Stimulated activated memory B cell treated with anti-CD40 and anti-IgM and Interleukin-4, amounts not matched to agents 10 μg/mL and 1 μg/mL and 100 μg/mL, for 72 hours (primary cell): ENCODE results near the gene SDC3.

Experiments used
- ATAC-seq: fragments of 150-1000 bp; cut with Tn5 transposase; 2 replicates; pipeline ENCODE4 v1.10.0; 2021
- H3K27ac Mint-ChIP-seq: one replicate; pipeline ENCODE4 v1.8.0; 2022; ENCODE audit warnings: mild to moderate bottlenecking, mixed read lengths
- H3K27me3 Mint-ChIP-seq: one replicate; pipeline ENCODE4 v1.8.0; 2022; ENCODE audit warnings: mixed read lengths
- H3K36me3 Mint-ChIP-seq: one replicate; pipeline ENCODE4 v1.8.0; 2022; ENCODE audit warnings: mixed read lengths
- H3K4me1 Mint-ChIP-seq: one replicate; pipeline ENCODE4 v1.8.0; 2022; ENCODE audit warnings: mixed read lengths
- H3K4me3 Mint-ChIP-seq: one replicate; pipeline ENCODE4 v1.8.0; 2022; ENCODE audit warnings: mild to moderate bottlenecking, moderate library complexity, mixed read lengths
- H3K9me3 Mint-ChIP-seq: one replicate; pipeline ENCODE4 v1.8.0; 2022; ENCODE audit warnings: mixed read lengths

SDC3 gene

GRCh38 chr1:30890502-30891226, 17.9 kb downstream of the SDC3 start:
- H3K27ac Mint-ChIP-seq, result no peak overlapping the region
- no peaks in the 10 kb centered on the region for H3K36me3 Mint-ChIP-seq
- H3K4me1 Mint-ChIP-seq, result peaks cover 25% of the 10 kb centered on the region
- H3K4me3 Mint-ChIP-seq, result no peak overlapping the region
- ATAC-seq, result no peak
- H3K27me3 Mint-ChIP-seq, result peaks cover 96% of the 10 kb centered on the region
- H3K9me3 Mint-ChIP-seq, result peaks cover 5% of the 10 kb centered on the region

- ATAC-seq, result no peak
- H3K4me3 Mint-ChIP-seq, result no peak overlapping the region
- no peak overlapping the region for H3K27ac Mint-ChIP-seq
- peaks cover 23% of the 10 kb centered on the region for H3K4me1 Mint-ChIP-seq
- H3K36me3 Mint-ChIP-seq, result no peaks in the 10 kb centered on the region
- H3K9me3 Mint-ChIP-seq, result peaks cover 5% of the 10 kb centered on the region
- H3K27me3 Mint-ChIP-seq, result peaks cover 88% of the 10 kb centered on the region
Measured at GRCh38 chr1:30889511-30889910, 19.0 kb downstream of the SDC3 start.

GRCh38 chr1:30888975-30889374, 19.6 kb downstream of the SDC3 start:
- Mint-ChIP-seq H3K36me3 (no peaks in the 10 kb centered on the region), H3K9me3 (peaks cover 1% of the 10 kb centered on the region), H3K27ac (no peak overlapping the region), H3K4me1 (peaks cover 18% of the 10 kb centered on the region), H3K27me3 (peaks cover 88% of the 10 kb centered on the region), H3K4me3 (no peak overlapping the region)
- no peak for ATAC-seq

- H3K27ac Mint-ChIP-seq, result no peak overlapping the region
Measured at GRCh38 chr1:30888391-30888790, 20.2 kb downstream of the SDC3 start.

GRCh38 chr1:30887485-30888315, 20.9 kb downstream of the SDC3 start:
- ATAC-seq, result no peak
- no peaks in the 10 kb centered on the region for H3K36me3 Mint-ChIP-seq
- no peak overlapping the region for H3K27ac Mint-ChIP-seq
- H3K27me3 Mint-ChIP-seq, result peaks cover 81% of the 10 kb centered on the region
- H3K9me3 Mint-ChIP-seq, result no peaks in the 10 kb centered on the region
- H3K4me3 Mint-ChIP-seq, result no peak overlapping the region
- peaks cover 12% of the 10 kb centered on the region for H3K4me1 Mint-ChIP-seq

More at GRCh38 chr1:30888391-30888790, 20.2 kb downstream of the SDC3 start:
- H3K27me3 Mint-ChIP-seq, result peaks cover 83% of the 10 kb centered on the region
- no peak overlapping the region for H3K4me3 Mint-ChIP-seq
- H3K4me1 Mint-ChIP-seq, result peaks cover 12% of the 10 kb centered on the region
- no peak for ATAC-seq
- no peaks in the 10 kb centered on the region for H3K9me3 Mint-ChIP-seq
- no peaks in the 10 kb centered on the region for H3K36me3 Mint-ChIP-seq

- H3K27me3 Mint-ChIP-seq, result peaks cover 75% of the 10 kb centered on the region
- no peaks in the 10 kb centered on the region for H3K9me3 Mint-ChIP-seq
- no peak overlapping the region for H3K4me3 Mint-ChIP-seq
- peaks cover 13% of the 10 kb centered on the region for H3K4me1 Mint-ChIP-seq
- no peak for ATAC-seq
- no peak overlapping the region for H3K27ac Mint-ChIP-seq
- H3K36me3 Mint-ChIP-seq, result no peaks in the 10 kb centered on the region
Measured at GRCh38 chr1:30886710-30887428, 21.7 kb downstream of the SDC3 start.

- H3K27me3 Mint-ChIP-seq, result peaks cover 65% of the 10 kb centered on the region
- no peak for ATAC-seq
Measured at GRCh38 chr1:30885570-30886522, 22.7 kb downstream of the SDC3 start.

DNA sequence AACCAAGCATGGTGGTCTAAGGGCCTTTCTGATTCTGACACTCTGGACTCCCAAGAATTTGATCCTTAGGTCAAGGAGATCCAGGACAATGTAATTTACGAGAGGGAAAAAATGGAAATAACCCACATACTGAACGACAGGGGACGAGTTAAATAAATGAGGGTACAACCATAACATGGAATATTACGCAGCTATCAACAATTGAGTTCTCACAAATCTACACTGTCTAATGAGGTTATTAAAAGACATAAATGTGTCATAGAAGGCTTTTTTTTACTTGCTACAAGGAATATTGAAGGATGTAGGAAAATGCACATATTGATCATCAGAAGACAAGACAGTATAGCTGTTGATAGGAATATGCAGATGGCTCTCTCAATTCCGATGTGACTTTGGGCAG, 23.8 kb downstream of the SDC3 start:
- no peaks in the 10 kb centered on the region for H3K9me3 Mint-ChIP-seq
- H3K4me1 Mint-ChIP-seq, result peaks cover 26% of the 10 kb centered on the region
- peaks cover 63% of the 10 kb centered on the region for H3K27me3 Mint-ChIP-seq
- H3K36me3 Mint-ChIP-seq, result no peaks in the 10 kb centered on the region
- H3K27ac Mint-ChIP-seq, result no peak overlapping the region
- H3K4me3 Mint-ChIP-seq, result no peak overlapping the region
- ATAC-seq, result no peak

More at GRCh38 chr1:30885570-30886522, 22.7 kb downstream of the SDC3 start:
- no peak overlapping the region for H3K27ac Mint-ChIP-seq
- H3K4me1 Mint-ChIP-seq, result peaks cover 15% of the 10 kb centered on the region
- no peak overlapping the region for H3K4me3 Mint-ChIP-seq
- H3K9me3 Mint-ChIP-seq, result no peaks in the 10 kb centered on the region
- no peaks in the 10 kb centered on the region for H3K36me3 Mint-ChIP-seq

DNA sequence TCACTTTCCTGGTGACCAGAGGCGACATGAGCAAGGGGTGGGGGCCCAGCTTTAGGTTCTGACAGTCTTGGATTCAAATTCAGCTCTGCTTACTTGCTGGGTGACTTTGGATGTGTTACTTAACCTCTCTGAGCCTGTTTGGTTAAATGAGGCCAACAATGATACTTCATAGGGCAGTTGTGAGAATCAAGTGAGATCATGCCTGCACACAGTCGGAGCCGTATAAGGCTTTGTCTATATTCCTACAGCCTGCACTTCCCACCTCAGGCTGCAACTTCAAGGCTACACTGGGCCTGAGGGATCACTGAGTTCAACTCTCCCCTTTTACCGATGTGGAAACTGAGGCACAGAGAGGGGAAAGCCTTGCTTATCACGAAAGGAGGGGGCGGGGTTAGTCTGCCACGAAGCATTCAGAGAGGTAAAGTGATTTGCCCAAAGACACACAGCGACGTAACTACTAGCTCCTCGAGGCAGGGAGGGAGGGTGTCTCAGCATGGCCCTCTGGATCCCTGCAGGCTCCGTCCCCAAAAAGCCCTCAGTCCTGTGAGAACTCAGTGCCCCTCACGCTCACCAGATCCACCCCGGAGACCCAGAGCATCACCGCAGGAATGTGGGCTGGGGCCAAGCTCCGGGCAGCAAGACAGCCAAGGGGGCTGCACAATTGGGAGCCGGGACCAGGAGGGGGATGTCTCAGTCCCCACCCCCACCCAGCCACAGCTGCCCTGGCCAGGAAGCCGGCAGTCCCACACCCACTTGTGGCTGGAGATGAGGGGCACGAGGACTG, 25.0 kb downstream of the SDC3 start:
- Mint-ChIP-seq H3K27me3 (peaks cover 60% of the 10 kb centered on the region), H3K9me3 (no peaks in the 10 kb centered on the region), H3K4me3 (no peak overlapping the region), H3K27ac (no peak overlapping the region), H3K36me3 (no peaks in the 10 kb centered on the region), H3K4me1 (peaks cover 30% of the 10 kb centered on the region)
- no peak for ATAC-seq

DNA sequence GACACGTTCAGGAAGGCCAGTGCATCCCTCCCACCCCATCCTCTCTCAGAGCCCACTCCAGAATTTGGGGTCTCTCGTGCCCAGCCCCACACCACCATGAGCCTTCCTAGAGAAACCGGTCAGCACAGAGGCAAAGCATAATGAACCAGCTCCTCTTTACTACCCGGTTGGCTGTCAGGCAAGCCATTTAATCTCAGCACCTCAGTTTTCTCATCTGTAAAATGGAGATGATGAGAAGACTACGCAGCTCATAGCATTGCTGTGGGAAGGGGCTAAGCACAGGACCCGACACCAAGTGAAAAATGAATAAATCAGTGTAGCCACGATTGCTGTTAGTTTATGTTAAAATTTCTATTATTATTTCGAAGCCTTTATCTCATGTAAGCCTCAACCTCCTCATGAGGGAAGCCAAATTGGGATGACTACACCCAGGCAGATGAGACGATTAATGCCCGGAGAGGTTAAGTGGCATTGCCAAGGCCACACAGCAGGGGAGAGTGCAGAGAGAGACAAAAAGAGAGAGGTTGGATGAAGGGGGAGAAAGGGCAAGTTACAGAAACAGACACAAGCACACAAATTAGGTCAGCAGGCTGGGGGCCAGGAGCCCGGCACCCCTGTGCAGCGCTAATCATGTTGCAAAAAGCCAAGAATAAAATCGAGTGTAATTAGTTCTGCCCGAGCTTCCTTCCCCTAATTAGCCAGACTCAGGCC, 25.7 kb downstream of the SDC3 start:
- peaks cover 30% of the 10 kb centered on the region for H3K4me1 Mint-ChIP-seq
- ATAC-seq, result no peak
- H3K4me3 Mint-ChIP-seq, result no peak overlapping the region
- no peaks in the 10 kb centered on the region for H3K9me3 Mint-ChIP-seq
- H3K36me3 Mint-ChIP-seq, result no peaks in the 10 kb centered on the region
- H3K27ac Mint-ChIP-seq, result peak overlapping the region; percentile 24
- H3K27me3 Mint-ChIP-seq, result peaks cover 60% of the 10 kb centered on the region

DNA sequence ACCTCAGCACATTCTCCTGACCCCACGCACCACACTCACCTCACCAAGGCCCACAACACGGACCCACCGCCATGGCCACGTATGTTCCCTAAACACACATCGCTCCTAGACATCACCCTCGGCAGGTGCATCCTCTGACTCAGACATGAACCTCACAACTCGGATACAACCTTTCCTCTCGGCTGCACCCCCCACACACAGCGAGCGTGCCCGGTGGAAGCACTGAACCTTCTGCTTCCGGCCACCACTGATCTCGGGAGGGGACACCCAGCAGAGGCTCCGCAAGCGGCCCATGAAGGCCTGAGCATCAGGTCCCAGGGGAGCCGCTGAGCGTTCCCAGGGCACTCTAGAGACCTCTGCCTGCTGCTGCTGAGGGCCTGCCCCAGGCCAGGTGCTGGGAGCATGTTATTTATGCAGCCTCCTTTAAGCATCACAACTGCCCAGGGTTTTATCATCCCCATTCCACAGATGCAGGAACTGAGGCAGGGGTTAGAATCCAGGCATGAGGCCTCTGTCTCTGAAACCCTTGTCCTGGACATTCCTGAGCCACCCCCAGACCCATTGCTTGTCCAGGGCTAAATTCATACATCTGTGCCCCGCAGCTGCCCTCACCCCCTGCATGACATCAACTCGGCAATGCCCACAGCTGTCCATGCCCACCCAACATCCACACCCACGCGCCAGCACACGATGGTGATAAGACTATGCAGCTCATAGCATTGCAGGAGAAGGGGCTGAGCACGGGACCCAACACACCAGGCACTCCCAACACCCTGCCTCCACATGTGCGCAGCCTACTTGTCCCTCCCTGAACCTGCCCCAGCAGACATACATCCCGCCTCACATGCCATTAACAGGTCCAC, 27.0 kb downstream of the SDC3 start:
- peak; percentile 95 for ATAC-seq
- peaks cover 60% of the 10 kb centered on the region for H3K27me3 Mint-ChIP-seq
- H3K27ac Mint-ChIP-seq, result peak overlapping the region; percentile 24
- no peaks in the 10 kb centered on the region for H3K36me3 Mint-ChIP-seq
- H3K9me3 Mint-ChIP-seq, result no peaks in the 10 kb centered on the region
- no peak overlapping the region for H3K4me3 Mint-ChIP-seq
- H3K4me1 Mint-ChIP-seq, result peaks cover 36% of the 10 kb centered on the region

GRCh38 chr1:30880678-30881318, 27.8 kb downstream of the SDC3 start:
- H3K4me3 Mint-ChIP-seq, result no peak overlapping the region
- peak; percentile 32 for ATAC-seq
- H3K36me3 Mint-ChIP-seq, result no peaks in the 10 kb centered on the region
- H3K9me3 Mint-ChIP-seq, result no peaks in the 10 kb centered on the region
- peaks cover 36% of the 10 kb centered on the region for H3K4me1 Mint-ChIP-seq
- peaks cover 60% of the 10 kb centered on the region for H3K27me3 Mint-ChIP-seq
- H3K27ac Mint-ChIP-seq, result peak overlapping the region; percentile 9
